ENCODE data around the gene ANKHD1. TPM values are rescaled to one million over a fixed set of nuclear protein-coding genes. Genes with fewer than 3 reads are reported as not detected.

Gene ANKHD1
- total and polyA plus RNA-seq, 9 of the 15 experiments (the other 6 are each of a cell fraction or from before 2014, with no cell fraction given), result 38.9 to 138 (median 78.7) TPM

GRCh38 chr5:140400730-140401361 is 787 bp upstream of the ANKHD1 start (continued):
- TF ChIP-seq ID3 (CRISPR knock-in tag; IDR thresholded peaks at IDR 0.05) (no peak), ID3 (tag; IDR thresholded peaks at IDR 0.05) (no peak), ZNF224 (CRISPR knock-in tag; IDR thresholded peaks at IDR 0.05) (no peak), MCM7 (IDR thresholded peaks at IDR 0.05) (no peak), HES1 (IDR thresholded peaks at IDR 0.05; ENCODE audit: low read depth) (no peak), BCOR (IDR thresholded peaks at IDR 0.05) (no peak), TCF7 (IDR thresholded peaks at IDR 0.05; ENCODE audit: borderline replicate concordance) (no peak), THRAP3 (IDR thresholded peaks at IDR 0.05; ENCODE audit: borderline replicate concordance) (no peak), POLR2G (IDR thresholded peaks at IDR 0.05; ENCODE audit: low read depth, low read length) (peak; percentile 94), CUX1 (CRISPR knock-in tag; IDR thresholded peaks at IDR 0.05) (no peak), ZNF41 (CRISPR knock-in tag; conservative IDR thresholded peaks at IDR 0.05) (no peak), HSF4 (CRISPR knock-in tag; IDR thresholded peaks at IDR 0.05; ENCODE audit: borderline replicate concordance) (no peak), ZNF282 (CRISPR knock-in tag; IDR thresholded peaks at IDR 0.05) (0 out of 2 replicates have a peak, but pooled peaks have one; percentile 56), CBFA2T2 (conservative IDR thresholded peaks at IDR 0.05) (no peak), NELFE (IDR thresholded peaks at IDR 0.05; ENCODE audit: insufficient read depth, insufficient read length) (no peak), ESRRB (CRISPR knock-in tag; IDR thresholded peaks at IDR 0.05; ENCODE audit: borderline replicate concordance) (no peak), TAF15 (IDR thresholded peaks at IDR 0.05; ENCODE audit: low read depth, low read length) (no peak)
- TF ChIP-seq, protein P1, sequence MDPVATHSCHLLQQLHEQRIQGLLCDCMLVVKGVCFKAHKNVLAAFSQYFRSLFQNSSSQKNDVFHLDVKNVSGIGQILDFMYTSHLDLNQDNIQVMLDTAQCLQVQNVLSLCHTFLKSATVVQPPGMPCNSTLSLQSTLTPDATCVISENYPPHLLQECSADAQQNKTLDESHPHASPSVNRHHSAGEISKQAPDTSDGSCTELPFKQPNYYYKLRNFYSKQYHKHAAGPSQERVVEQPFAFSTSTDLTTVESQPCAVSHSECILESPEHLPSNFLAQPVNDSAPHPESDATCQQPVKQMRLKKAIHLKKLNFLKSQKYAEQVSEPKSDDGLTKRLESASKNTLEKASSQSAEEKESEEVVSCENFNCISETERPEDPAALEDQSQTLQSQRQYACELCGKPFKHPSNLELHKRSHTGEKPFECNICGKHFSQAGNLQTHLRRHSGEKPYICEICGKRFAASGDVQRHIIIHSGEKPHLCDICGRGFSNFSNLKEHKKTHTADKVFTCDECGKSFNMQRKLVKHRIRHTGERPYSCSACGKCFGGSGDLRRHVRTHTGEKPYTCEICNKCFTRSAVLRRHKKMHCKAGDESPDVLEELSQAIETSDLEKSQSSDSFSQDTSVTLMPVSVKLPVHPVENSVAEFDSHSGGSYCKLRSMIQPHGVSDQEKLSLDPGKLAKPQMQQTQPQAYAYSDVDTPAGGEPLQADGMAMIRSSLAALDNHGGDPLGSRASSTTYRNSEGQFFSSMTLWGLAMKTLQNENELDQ (CRISPR knock-in tag; IDR thresholded peaks at IDR 0.05; ENCODE audit: borderline replicate concordance), result no peak
- TF ChIP-seq, protein P2, sequence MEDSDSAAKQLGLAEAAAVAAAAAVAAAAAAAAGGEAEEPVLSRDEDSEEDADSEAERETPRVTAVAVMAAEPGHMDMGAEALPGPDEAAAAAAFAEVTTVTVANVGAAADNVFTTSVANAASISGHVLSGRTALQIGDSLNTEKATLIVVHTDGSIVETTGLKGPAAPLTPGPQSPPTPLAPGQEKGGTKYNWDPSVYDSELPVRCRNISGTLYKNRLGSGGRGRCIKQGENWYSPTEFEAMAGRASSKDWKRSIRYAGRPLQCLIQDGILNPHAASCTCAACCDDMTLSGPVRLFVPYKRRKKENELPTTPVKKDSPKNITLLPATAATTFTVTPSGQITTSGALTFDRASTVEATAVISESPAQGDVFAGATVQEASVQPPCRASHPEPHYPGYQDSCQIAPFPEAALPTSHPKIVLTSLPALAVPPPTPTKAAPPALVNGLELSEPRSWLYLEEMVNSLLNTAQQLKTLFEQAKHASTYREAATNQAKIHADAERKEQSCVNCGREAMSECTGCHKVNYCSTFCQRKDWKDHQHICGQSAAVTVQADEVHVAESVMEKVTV (CRISPR knock-in tag; IDR thresholded peaks at IDR 0.05), result peak; percentile 74
